Neural progenitor cell (in vitro differentiated cells): Measurements from ENCODE around the gene RBM8A. TPM values are rescaled to one million over a fixed set of nuclear protein-coding genes. Genes with fewer than 3 reads are reported as not detected.

Source experiments
- DNase-seq: peaks from one replicate; pipeline ENCODE4 v3.0.0-alpha.2; 2016; ENCODE audit warnings: low spot score
- H2AFZ ChIP-seq: fragments of 200-600 bp; sonication (generic); replicated peaks from 2 replicates; pipeline ENCODE4 v1.6.1; 2016; ENCODE audit warnings: antibody characterized with exemption
- H3F3A ChIP-seq: fragments of 200-600 bp; sonication (generic); 2 replicates; pipeline ENCODE4 v1.6.1; 2016; ENCODE audit warnings: antibody characterized with exemption, low read depth
- H3K27ac ChIP-seq: fragments of 200-600 bp; sonication (generic); 2 replicates; pipeline ENCODE4 v1.5.1; 2016; ENCODE audit warnings: mild to moderate bottlenecking
- H3K27me3 ChIP-seq: fragments of 200-600 bp; sonication (generic); 2 replicates; pipeline ENCODE4 v1.6.1; 2016; ENCODE audit warnings: mild to moderate bottlenecking, moderate library complexity
- H3K36me3 ChIP-seq: fragments of 200-600 bp; sonication (generic); 2 replicates; pipeline ENCODE4 v1.5.1; 2016
- H3K4me1 ChIP-seq: fragments of 200-600 bp; sonication (generic); 2 replicates; pipeline ENCODE4 v1.6.1; 2016; ENCODE audit warnings: mixed run types
- H3K4me2 ChIP-seq: fragments of 200-600 bp; sonication (generic); 2 replicates; pipeline ENCODE4 v1.6.1; 2016
- H3K4me3 ChIP-seq: fragments of 200-600 bp; sonication (generic); 2 replicates; pipeline ENCODE4 v1.5.1; 2016
- H3K79me2 ChIP-seq: fragments of 200-600 bp; sonication (generic); 2 replicates; pipeline ENCODE4 v1.6.1; 2016; ENCODE audit warnings: low read depth
- H3K9ac ChIP-seq: fragments of 200-600 bp; sonication (generic); 2 replicates; pipeline ENCODE4 v1.6.1; 2016
- H3K9me3 ChIP-seq: fragments of 200-600 bp; sonication (generic); 2 replicates; pipeline ENCODE4 v1.5.1; 2016; ENCODE audit warnings: low read depth
- H4K20me1 ChIP-seq: fragments of 200-600 bp; sonication (generic); 2 replicates; pipeline ENCODE4 v1.6.1; 2016; ENCODE audit warnings: low read depth
- H3K27ac Mint-ChIP-seq: 3 replicates; pipeline ENCODE4 v1.8.0; 2021; ENCODE audit warnings: mixed read lengths
- H3K27me3 Mint-ChIP-seq: 2 replicates; pipeline ENCODE4 v1.8.0; 2022; ENCODE audit warnings: low read depth, mild to moderate bottlenecking, inconsistent platforms, moderate library complexity, mixed read lengths; ENCODE audit not compliant: insufficient read depth
- H3K36me3 Mint-ChIP-seq: 3 replicates; pipeline ENCODE4 v1.8.0; 2021; ENCODE audit warnings: mixed read lengths
- H3K4me1 Mint-ChIP-seq: 3 replicates; pipeline ENCODE4 v1.8.0; 2021; ENCODE audit warnings: mixed read lengths
- H3K4me3 Mint-ChIP-seq: 3 replicates; pipeline ENCODE4 v1.8.0; 2021; ENCODE audit warnings: mild to moderate bottlenecking, moderate library complexity, mixed read lengths
- H3K9me3 Mint-ChIP-seq: 3 replicates; pipeline ENCODE4 v1.8.0; 2020; ENCODE audit warnings: mixed read lengths
- CTCF ChIP-seq: fragments of 200-600 bp; sonication (generic); IDR thresholded peaks from 2 replicates; pipeline ENCODE4 v1.5.1; 2017; ENCODE audit warnings: antibody characterized with exemption, mild to moderate bottlenecking
- EZH2 ChIP-seq: fragments of 200-600 bp; sonication (generic); IDR thresholded peaks from 2 replicates; pipeline ENCODE4 v1.6.1; 2017; ENCODE audit warnings: antibody characterized with exemption, mild to moderate bottlenecking, moderate library complexity
- EZH2phosphoT487 ChIP-seq: fragments of 200-600 bp; sonication (generic); IDR thresholded peaks from 2 replicates; pipeline ENCODE4 v1.6.1; 2017; ENCODE audit warnings: antibody characterized with exemption
- total RNA-seq: library from RNA; depleted of rRNA; stranded (reverse); fragments of >200 nt; gene quantifications from 2 replicates; pipeline ENCODE4 v1.2.3, GENCODE V29; 2015; ENCODE audit warnings: low replicate concordance

Gene RBM8A
- total RNA-seq: 242 and 320 TPM in 2 replicates

GRCh38 chr1:145927063-145927886 lies at the start of gene RBM8A:
TSS of gene RBM8A (minus strand) at chr1:145927484. CDS start at chr1:145927426, 58 bp downstream.
- peaks cover 4% of the 10 kb centered on the region for H3K27me3 Mint-ChIP-seq
- Histone ChIP-seq H3F3A (peaks cover 39% of the 10 kb centered on the region), H3K27ac (peak within 1 kb of the TSS; percentile 88), H3K4me1 (peaks cover 10% of the 10 kb centered on the region), H3K36me3 (peaks cover 4% of the 10 kb centered on the region), H3K4me3 (peak within 1 kb of the TSS; percentile 78), H2AFZ (peak within 1 kb of the TSS; percentile 92), H3K79me2 (peaks cover 22% of the 10 kb centered on the region), H4K20me1 (no peaks in the 10 kb centered on the region), H3K9ac (peak within 1 kb of the TSS; percentile 94), H3K27me3 (no peaks in the 10 kb centered on the region), H3K9me3 (no peaks in the 10 kb centered on the region), H3K4me2 (peak within 1 kb of the TSS; percentile 96)
- peak; percentile 96 for DNase-seq
- no peak within 1 kb of the TSS for H3K27ac Mint-ChIP-seq
- no peak for TF ChIP-seq EZH2phosphoT487
- peak; percentile 66 for TF ChIP-seq CTCF
- peaks cover 15% of the 10 kb centered on the region for H3K36me3 Mint-ChIP-seq
- H3K4me1 Mint-ChIP-seq: peaks cover 4% of the 10 kb centered on the region
- H3K9me3 Mint-ChIP-seq: no peaks in the 10 kb centered on the region
- H3K4me3 Mint-ChIP-seq: peak within 1 kb of the TSS; percentile 77

- Histone ChIP-seq H3K4me3 (no peak overlapping the region), H3K27me3 (no peaks in the 10 kb centered on the region), H3K36me3 (no peaks in the 10 kb centered on the region), H3K9me3 (no peaks in the 10 kb centered on the region), H3F3A (peaks cover 18% of the 10 kb centered on the region), H3K9ac (no peak overlapping the region), H2AFZ (peak overlapping the region; percentile 45), H3K27ac (no peak overlapping the region), H3K4me1 (peaks cover 11% of the 10 kb centered on the region), H3K4me2 (peak overlapping the region; percentile 19), H3K79me2 (no peaks in the 10 kb centered on the region), H4K20me1 (no peaks in the 10 kb centered on the region)
- Mint-ChIP-seq H3K4me3 (no peak overlapping the region), H3K4me1 (peaks cover 1% of the 10 kb centered on the region), H3K9me3 (no peaks in the 10 kb centered on the region), H3K36me3 (no peaks in the 10 kb centered on the region), H3K27me3 (peaks cover 4% of the 10 kb centered on the region), H3K27ac (no peak overlapping the region)
- TF ChIP-seq EZH2phosphoT487: no peak
- no peak for TF ChIP-seq CTCF
- no peak for TF ChIP-seq EZH2
- no peak for DNase-seq
Measured at GRCh38 chr1:145977016-145977415, 49.7 kb upstream of the RBM8A start.

GRCh38 chr1:145975216-145975615 lies 47.9 kb upstream of the RBM8A start:
- no peaks in the 10 kb centered on the region for H3K36me3 ChIP-seq
- no peak overlapping the region for H3K4me3 Mint-ChIP-seq
- H2AFZ ChIP-seq: no peak overlapping the region
- no peak overlapping the region for H3K27ac ChIP-seq
- no peak overlapping the region for H3K4me2 ChIP-seq
- H3K9ac ChIP-seq: no peak overlapping the region
- H3K27me3 Mint-ChIP-seq: no peaks in the 10 kb centered on the region
- H3K27ac Mint-ChIP-seq: no peak overlapping the region
- TF ChIP-seq EZH2phosphoT487 (no peak), CTCF (no peak), EZH2 (no peak)
- H3K4me1 Mint-ChIP-seq: no peaks in the 10 kb centered on the region
- no peak for DNase-seq
- no peaks in the 10 kb centered on the region for H4K20me1 ChIP-seq
- no peaks in the 10 kb centered on the region for H3K79me2 ChIP-seq
- H3K9me3 ChIP-seq: no peaks in the 10 kb centered on the region
- H3F3A ChIP-seq: peaks cover 18% of the 10 kb centered on the region
- H3K4me3 ChIP-seq: no peak overlapping the region
- no peaks in the 10 kb centered on the region for H3K9me3 Mint-ChIP-seq
- H3K4me1 ChIP-seq: peaks cover 11% of the 10 kb centered on the region
- H3K27me3 ChIP-seq: no peaks in the 10 kb centered on the region
- no peaks in the 10 kb centered on the region for H3K36me3 Mint-ChIP-seq
